CD14-positive monocyte (primary cell): ENCODE data around the gene NBPF20. TPM values are rescaled to one million over a fixed set of nuclear protein-coding genes. Genes with fewer than 3 reads are reported as not detected.
A peak's percentile ranks its signal among the peaks of the same experiment; 100 is the strongest.
"Not testable (repeated sequence)": the region's sequence is repeated elsewhere in the genome, so short reads cannot be mapped to it uniquely, and the experiment has no call there.

Source experiments
- DNase-seq, 3 donors: peaks; one replicate each; pipeline ENCODE4 v3.0.0-alpha.2; 2011 to 2022
- H2AFZ ChIP-seq: 2 replicates; pipeline ENCODE4 v1.6.0; 2012; ENCODE audit warnings: mild to moderate bottlenecking, low read depth, low read length, inconsistent platforms; ENCODE audit not compliant: insufficient read depth, poor library complexity, severe bottlenecking
- H3K27ac ChIP-seq, 2 donors: 1 replicate in 1 of 2; 2 replicates in 1 of 2; pipeline ENCODE4 v1.5.1; 2012 to 2013; ENCODE audit warnings: low read length in 2 of 2, control low read depth in 1 of 2, inconsistent platforms in 1 of 2, low read depth in 1 of 2, mild to moderate bottlenecking in 1 of 2
- H3K27me3 ChIP-seq, 2 donors: one replicate each; pipeline versions ENCODE4 v1.6.0 to v1.6.1; 2011 to 2013; ENCODE audit warnings: low read length in 2 of 2; ENCODE audit not compliant: control insufficient read depth in 2 of 2, insufficient read depth in 2 of 2
- H3K36me3 ChIP-seq, 2 donors: replicated peaks in 1 of 2; 1 replicate in 1 of 2; 2 replicates in 1 of 2; pipeline versions ENCODE4 v1.5.1 to v1.6.1; 2012 to 2013; ENCODE audit warnings: low read length in 2 of 2, control low read depth in 1 of 2, inconsistent platforms in 1 of 2, mild to moderate bottlenecking in 1 of 2; ENCODE audit not compliant: insufficient read depth in 2 of 2, control insufficient read depth in 1 of 2
- H3K4me1 ChIP-seq, 2 donors: 1 replicate in 1 of 2; 2 replicates in 1 of 2; pipeline versions ENCODE4 v1.5.1 to v1.6.1; 2012 to 2013; ENCODE audit warnings: low read length in 2 of 2, control low read depth in 1 of 2, inconsistent platforms in 1 of 2, mild to moderate bottlenecking in 1 of 2, moderate library complexity in 1 of 2; ENCODE audit not compliant: insufficient read depth in 2 of 2, control insufficient read depth in 1 of 2
- H3K4me2 ChIP-seq: replicated peaks from 2 replicates; pipeline ENCODE3; 2012; ENCODE audit warnings: low read length, moderate library complexity, mild to moderate bottlenecking; ENCODE audit not compliant: poor library complexity, severe bottlenecking; ENCODE audit errors: extremely low read depth
- H3K4me3 ChIP-seq, 3 experiments: fragments of 200-600 bp in 1 of 3; sonication (generic) in 1 of 3; replicated peaks in 1 of 3; 1 replicate in 2 of 3; 2 replicates in 1 of 3; pipeline ENCODE4 v1.5.1; 2011 to 2013; ENCODE audit warnings: low read length in 3 of 3, mild to moderate bottlenecking in 3 of 3, control low read depth in 2 of 3, low read depth in 2 of 3, inconsistent platforms in 1 of 3, moderate library complexity in 1 of 3
- H3K79me2 ChIP-seq: 2 replicates; pipeline ENCODE4 v1.6.0; 2012; ENCODE audit warnings: mild to moderate bottlenecking, control low read depth, inconsistent platforms, low read length, moderate library complexity; ENCODE audit not compliant: insufficient read depth
- H3K9ac ChIP-seq: 2 replicates; pipeline ENCODE4 v1.6.0; 2017; ENCODE audit warnings: low read length, mild to moderate bottlenecking; ENCODE audit not compliant: insufficient read depth, poor library complexity, severe bottlenecking
- H3K9me3 ChIP-seq, 2 donors: replicated peaks in 1 of 2; 1 replicate in 1 of 2; 2 replicates in 1 of 2; pipeline versions ENCODE4 v1.5.1 to v1.6.1; 2012 to 2013; ENCODE audit warnings: low read length in 2 of 2, control low read depth in 1 of 2; ENCODE audit not compliant: control insufficient read depth in 1 of 2, insufficient read depth in 1 of 2
- H4K20me1 ChIP-seq: 2 replicates; pipeline ENCODE4 v1.6.0; 2012; ENCODE audit warnings: mild to moderate bottlenecking, low read length, control low read depth, moderate library complexity; ENCODE audit not compliant: insufficient read depth
- H3K27ac Mint-ChIP-seq, 7 donors: one replicate each; pipeline ENCODE4 v1.8.0; 2020; ENCODE audit warnings: mild to moderate bottlenecking in 7 of 7, mixed read lengths in 7 of 7, moderate library complexity in 6 of 7, inconsistent platforms in 2 of 7
- H3K27me3 Mint-ChIP-seq, 3 donors: one replicate each; pipeline ENCODE4 v1.8.0; 2021 to 2022; ENCODE audit warnings: low read depth in 3 of 3, mild to moderate bottlenecking in 3 of 3, mixed read lengths in 3 of 3, moderate library complexity in 3 of 3, inconsistent platforms in 1 of 3
- H3K36me3 Mint-ChIP-seq, 2 donors: one replicate each; pipeline ENCODE4 v1.8.0; 2020; ENCODE audit warnings: mixed read lengths in 2 of 2, inconsistent platforms in 1 of 2, mild to moderate bottlenecking in 1 of 2
- H3K4me1 Mint-ChIP-seq: one replicate; pipeline ENCODE4 v1.8.0; 2020; ENCODE audit warnings: mild to moderate bottlenecking, mixed read lengths
- H3K4me3 Mint-ChIP-seq, 2 donors: one replicate each; pipeline ENCODE4 v1.8.0; 2020; ENCODE audit warnings: mild to moderate bottlenecking in 2 of 2, mixed read lengths in 2 of 2, moderate library complexity in 1 of 2
- H3K9me3 Mint-ChIP-seq, 7 donors: one replicate each; pipeline ENCODE4 v1.8.0; 2020 to 2022; ENCODE audit warnings: mixed read lengths in 7 of 7, mild to moderate bottlenecking in 6 of 7, moderate library complexity in 6 of 7, inconsistent platforms in 2 of 7
- WGBS: methylation state at CpG from one replicate; pipeline ENCODE4 v1.1.5; 2013; ENCODE audit warnings: missing lambda C conversion rate; ENCODE audit not compliant: insufficient coverage; 5-methylcytosine and 5-hydroxymethylcytosine counted together
- intact Hi-C, 2 donors: fragments of 100-400 bp; cut with micrococcal nuclease; formaldehyde crosslinking; loops; one replicate each; pipeline versions ENCODE4 v1.15.0 to v1.15.1; 2023
- polyA plus RNA-seq, 3 donors: library from polyadenylated mRNA; depleted of rRNA in 1 of 3; unstranded in 2 of 3; stranded (reverse) in 1 of 3; fragments of 300-500 nt in 2 of 3; fragments of >200 nt in 1 of 3; fragmentation: Illumina TruSeq in 2 of 3; gene quantifications; 1 replicate in 2 of 3; 2 replicates in 1 of 3; pipeline ENCODE4 v1.2.3, GENCODE V29; 2012 to 2021

The NBPF20 gene
- polyA plus RNA-seq, 3 donors: 0.76 TPM; not detected in 2

DNA sequence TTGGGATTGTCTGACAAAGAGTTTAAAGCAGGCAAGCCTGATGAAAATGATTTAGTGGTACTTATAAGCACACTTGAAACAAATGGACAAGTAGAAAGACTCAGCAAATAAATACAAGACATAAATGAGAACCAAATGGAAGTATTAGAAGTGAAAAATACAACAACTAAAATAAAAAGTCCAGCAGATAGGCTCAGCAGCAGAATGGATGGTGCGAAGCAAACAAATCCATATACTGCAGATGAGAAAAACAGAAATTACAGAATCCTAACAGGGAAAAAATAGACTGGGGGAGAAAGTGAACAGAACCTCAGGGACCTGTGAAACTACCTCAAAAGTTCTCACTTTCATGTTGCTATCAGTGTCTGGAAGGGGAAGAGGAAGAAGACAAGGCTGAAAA, 3.9 kb upstream of the NBPF20 start:
- H2AFZ ChIP-seq, H3K27ac ChIP-seq, DNase-seq, H4K20me1 ChIP-seq, H3K9ac ChIP-seq, H3K79me2 ChIP-seq, H3K4me2 ChIP-seq, H3K27ac Mint-ChIP-seq, H3K36me3 ChIP-seq, intact Hi-C loops, H3K4me3 ChIP-seq: not testable (repeated sequence)
- Mint-ChIP-seq H3K4me1 (peaks cover 19% of the 10 kb centered on the region), H3K36me3 (peaks cover 0 to 10% of the 10 kb centered on the region in 2 donors), H3K9me3 (peaks cover 20 to 38% (median 24%) of the 10 kb centered on the region in 7 donors), H3K27me3 (peaks cover 64 to 91% (median 76%) of the 10 kb centered on the region in 3 donors), H3K4me3 (peak overlapping the region in 1 of 2 donors; percentile 61)
- Histone ChIP-seq H3K9me3 (peaks cover 4 to 28% of the 10 kb centered on the region in 2 donors), H3K27me3 (peaks cover 27 to 60% of the 10 kb centered on the region in 2 donors), H3K4me1 (peaks cover 10 to 11% of the 10 kb centered on the region in 2 donors)
- WGBS: no CpG with 5 or more reads among the region's 1 CpG

DNA sequence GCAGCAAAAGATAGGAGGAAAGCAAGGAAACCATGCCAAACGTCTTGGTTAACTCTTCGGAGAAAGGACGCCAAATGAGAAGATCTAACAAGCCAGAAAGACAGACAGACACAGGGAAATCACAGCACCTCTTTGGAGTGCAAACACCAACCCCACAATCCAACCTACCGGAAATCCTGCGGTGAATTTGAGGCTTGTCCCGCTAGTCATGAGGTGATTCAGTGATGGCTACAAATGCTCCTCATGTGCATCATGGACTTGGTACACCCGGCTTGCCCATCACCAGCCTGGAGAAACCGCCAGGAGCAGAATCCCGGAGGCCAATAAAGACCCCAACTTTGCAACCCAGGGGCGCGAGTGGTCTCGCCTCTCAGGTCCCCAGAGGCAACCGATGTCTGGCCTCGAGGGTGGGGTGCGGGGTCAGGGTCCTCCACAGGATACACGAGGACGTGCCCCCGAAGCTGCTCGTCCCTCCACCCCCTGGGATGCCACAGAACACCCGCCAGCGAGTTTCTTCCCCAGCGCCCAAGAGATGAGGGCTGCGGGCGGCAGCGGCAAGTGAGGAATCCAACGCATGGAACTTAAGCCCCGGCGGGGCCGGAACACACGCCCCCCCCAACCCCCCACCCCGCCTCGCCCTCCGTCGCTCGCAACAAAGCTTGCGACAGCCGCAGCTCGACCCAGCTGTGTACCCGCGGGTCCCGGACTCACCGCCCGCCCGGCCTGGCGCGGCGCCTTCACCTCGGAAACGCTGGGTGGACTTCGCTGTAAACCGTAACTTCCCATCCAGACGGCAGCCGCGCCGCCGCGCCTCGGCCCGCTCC, 579 bp downstream of the NBPF20 start:
- H4K20me1 ChIP-seq, H3K27ac ChIP-seq, H3K36me3 Mint-ChIP-seq, H3K36me3 ChIP-seq, intact Hi-C loops, H3K79me2 ChIP-seq: not testable (repeated sequence)
- Histone ChIP-seq H3K9ac (peak overlapping the region; percentile 51), H3K4me1 (peaks cover 10 to 11% of the 10 kb centered on the region in 2 donors), H3K4me2 (peak overlapping the region; percentile 79), H3K9me3 (peaks cover 4 to 22% of the 10 kb centered on the region in 2 donors), H3K4me3 (peak overlapping the region; percentile 63 to 84 (median 65)), H2AFZ (peak overlapping the region; percentile 88), H3K27me3 (peaks cover 20 to 36% of the 10 kb centered on the region in 2 donors)
- peak overlapping the region in 3 of 7 donors; percentile 54 to 90 (median 87) for H3K27ac Mint-ChIP-seq
- WGBS: 6% methylated on average over 14 of the region's 59 CpGs
- H3K27me3 Mint-ChIP-seq: peaks cover 40 to 53% (median 46%) of the 10 kb centered on the region in 3 donors
- H3K4me1 Mint-ChIP-seq: peaks cover 13% of the 10 kb centered on the region
- peaks cover 13 to 25% (median 18%) of the 10 kb centered on the region in 7 donors for H3K9me3 Mint-ChIP-seq
- DNase-seq: peak in 1 of 3 donors; percentile 5
- H3K4me3 Mint-ChIP-seq: peak overlapping the region; percentile 99

DNA sequence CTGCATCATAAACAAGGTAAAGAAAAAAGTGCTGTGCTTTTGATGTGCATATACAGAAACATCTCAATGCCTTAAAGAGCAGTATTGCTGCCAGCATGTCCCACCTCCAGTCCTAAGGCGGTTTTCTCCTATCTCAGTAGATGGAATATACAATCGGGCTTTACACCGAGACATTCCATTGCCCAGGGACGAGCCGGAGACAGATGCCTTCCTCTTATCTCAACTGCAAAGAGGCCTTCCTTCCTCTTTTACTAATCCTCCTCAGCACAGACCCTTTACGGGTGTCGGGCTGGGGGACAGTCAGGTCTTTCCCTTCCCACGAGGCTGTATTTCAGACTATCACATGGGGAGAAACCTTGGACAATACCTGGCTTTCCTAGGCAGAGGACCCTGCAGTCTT, 10.3 kb downstream of the NBPF20 start:
- intact Hi-C loops, H3K27ac ChIP-seq, H2AFZ ChIP-seq, H3K4me3 ChIP-seq, DNase-seq, H3K27ac Mint-ChIP-seq, H3K4me3 Mint-ChIP-seq, H3K27me3 Mint-ChIP-seq, H3K9ac ChIP-seq, H3K4me1 Mint-ChIP-seq, H3K36me3 Mint-ChIP-seq, H3K9me3 ChIP-seq, H3K4me1 ChIP-seq, H3K36me3 ChIP-seq, H3K9me3 Mint-ChIP-seq, H4K20me1 ChIP-seq, H3K27me3 ChIP-seq, H3K79me2 ChIP-seq, H3K4me2 ChIP-seq: not testable (repeated sequence)
- no CpG with 5 or more reads among the region's 8 CpGs for WGBS

DNA sequence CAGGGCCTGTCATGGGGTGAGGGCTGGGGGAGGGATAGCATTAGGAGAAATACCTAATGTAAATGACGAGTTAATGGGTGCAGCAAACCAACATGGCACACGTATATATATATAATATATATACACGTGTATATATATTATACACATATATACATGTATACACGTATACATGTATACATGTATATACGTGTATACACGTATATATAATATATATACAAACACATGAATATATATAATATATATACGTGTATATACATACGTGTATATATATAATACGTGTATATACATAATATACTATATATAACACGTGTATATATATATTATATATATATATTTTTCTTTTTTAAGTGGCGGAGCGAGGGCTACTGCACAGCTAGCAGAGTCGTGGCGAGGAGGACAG, 18.1 kb downstream of the NBPF20 start:
- H3K36me3 ChIP-seq, H3K9me3 ChIP-seq, H3K27ac ChIP-seq, H3K4me3 Mint-ChIP-seq, DNase-seq, H3K79me2 ChIP-seq, H3K9ac ChIP-seq, H4K20me1 ChIP-seq, H3K4me3 ChIP-seq, H3K36me3 Mint-ChIP-seq, H3K27ac Mint-ChIP-seq, H3K4me2 ChIP-seq, H3K4me1 Mint-ChIP-seq, H3K4me1 ChIP-seq, H3K27me3 Mint-ChIP-seq, intact Hi-C loops, H3K27me3 ChIP-seq, H2AFZ ChIP-seq, H3K9me3 Mint-ChIP-seq: not testable (repeated sequence)
- no CpG with 5 or more reads among the region's 14 CpGs for WGBS
